ENCODE data around the gene AMN.

Gene AMN

GRCh38 chr14:102945346-102946130, 23.1 kb downstream of the AMN start:
- no peak for DNase-seq

GRCh38 chr14:102947321-102948103, 25.0 kb downstream of the AMN start:
- no peak for DNase-seq

- no peak for DNase-seq
These were observed 26.2 kb downstream of the AMN start for GRCh38 chr14:102948698-102949061.

- no peak for DNase-seq
These were observed 26.8 kb downstream of the AMN start for GRCh38 chr14:102949062-102949800.

- no peak for DNase-seq
These were observed 27.5 kb downstream of the AMN start for GRCh38 chr14:102949801-102950451.

- DNase-seq, result no peak
These were observed 28.6 kb downstream of the AMN start for GRCh38 chr14:102951034-102951433.

- DNase-seq, result no peak
These were observed 29.3 kb downstream of the AMN start for GRCh38 chr14:102951799-102952198.

- no peak for DNase-seq
These were observed 29.8 kb downstream of the AMN start for GRCh38 chr14:102952276-102952675.

GRCh38 chr14:102953100-102953499, 30.6 kb downstream of the AMN start:
- DNase-seq, result no peak

GRCh38 chr14:102954081-102954789, 31.8 kb downstream of the AMN start:
- no peak for DNase-seq

- DNase-seq, result no peak
These were observed 33.4 kb downstream of the AMN start for GRCh38 chr14:102955636-102956408.

- no peak for DNase-seq
These were observed 34.8 kb downstream of the AMN start for GRCh38 chr14:102957222-102957621.

GRCh38 chr14:102958461-102958860, 36.0 kb downstream of the AMN start:
- DNase-seq, result no peak

- DNase-seq, result no peak
These were observed 39.7 kb downstream of the AMN start for GRCh38 chr14:102962111-102962627.

GRCh38 chr14:102964152-102964730, 41.8 kb downstream of the AMN start:
- no peak for DNase-seq

- no peak for DNase-seq
These were observed 42.8 kb downstream of the AMN start for GRCh38 chr14:102965282-102965681.

- DNase-seq, result no peak
These were observed 43.6 kb downstream of the AMN start for GRCh38 chr14:102965971-102966655.

GRCh38 chr14:102966681-102967505, 44.4 kb downstream of the AMN start:
- no peak for DNase-seq

GRCh38 chr14:102967506-102967795, 45.0 kb downstream of the AMN start:
- DNase-seq, result no peak

GRCh38 chr14:102968306-102968705, 45.8 kb downstream of the AMN start:
- no peak for DNase-seq

Measured in NCI-H1417 treated with DMSO at 0.1 percent for 48 hours (cell line).